Transverse colon (tissue), 3 donors: ENCODE data around the gene HDAC9.

Experiments used
- EP300 ChIP-seq: sonication (generic); formaldehyde crosslinking; IDR thresholded peaks from one replicate; pipeline ENCODE4 v1.6.1; 2017; ENCODE audit warnings: antibody characterized with exemption, low read depth
- POLR2A ChIP-seq: fragments of 450-650 bp; IDR thresholded peaks from one replicate; pipeline ENCODE4 v1.6.1; 2016; ENCODE audit warnings: antibody characterized with exemption, mild to moderate bottlenecking, moderate library complexity
- TF ChIP-seq, protein P1 (sequence below), 5 experiments: fragments of 200-600 bp in 3 of 5; fragments of 450-650 bp in 2 of 5; sonication (generic) in 3 of 5; IDR thresholded peaks; 1 replicate in 2 of 5; 2 replicates in 3 of 5; pipeline ENCODE4 v1.5.1; 2016 to 2017; ENCODE audit warnings: antibody characterized with exemption in 5 of 5, inconsistent platforms in 3 of 5, mild to moderate bottlenecking in 2 of 5, moderate library complexity in 1 of 5

- TF ChIP-seq, protein P1, sequence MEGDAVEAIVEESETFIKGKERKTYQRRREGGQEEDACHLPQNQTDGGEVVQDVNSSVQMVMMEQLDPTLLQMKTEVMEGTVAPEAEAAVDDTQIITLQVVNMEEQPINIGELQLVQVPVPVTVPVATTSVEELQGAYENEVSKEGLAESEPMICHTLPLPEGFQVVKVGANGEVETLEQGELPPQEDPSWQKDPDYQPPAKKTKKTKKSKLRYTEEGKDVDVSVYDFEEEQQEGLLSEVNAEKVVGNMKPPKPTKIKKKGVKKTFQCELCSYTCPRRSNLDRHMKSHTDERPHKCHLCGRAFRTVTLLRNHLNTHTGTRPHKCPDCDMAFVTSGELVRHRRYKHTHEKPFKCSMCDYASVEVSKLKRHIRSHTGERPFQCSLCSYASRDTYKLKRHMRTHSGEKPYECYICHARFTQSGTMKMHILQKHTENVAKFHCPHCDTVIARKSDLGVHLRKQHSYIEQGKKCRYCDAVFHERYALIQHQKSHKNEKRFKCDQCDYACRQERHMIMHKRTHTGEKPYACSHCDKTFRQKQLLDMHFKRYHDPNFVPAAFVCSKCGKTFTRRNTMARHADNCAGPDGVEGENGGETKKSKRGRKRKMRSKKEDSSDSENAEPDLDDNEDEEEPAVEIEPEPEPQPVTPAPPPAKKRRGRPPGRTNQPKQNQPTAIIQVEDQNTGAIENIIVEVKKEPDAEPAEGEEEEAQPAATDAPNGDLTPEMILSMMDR (IDR thresholded peaks at IDR 0.05) = peak in 2 of 5 experiments; percentile 2 to 11
- TF ChIP-seq EP300 (no peak), POLR2A (no peak)
These were observed 521.8 kb downstream of the HDAC9 start for GRCh38 chr7:19017374-19017773.
